ENCODE data around the gene CRHR1. TPM values are rescaled to one million over a fixed set of nuclear protein-coding genes. Genes with fewer than 3 reads are reported as not detected.

The CRHR1 gene
- total RNA-seq, 4 donors from 2014 or later, result not detected

GRCh38 chr17:45759761-45760160 is 24.4 kb upstream of the CRHR1 start:
- peaks cover 33% of the 10 kb centered on the region for H3K27me3 ChIP-seq
- 54 to 68% methylated on average over 2 to 3 of the region's 3 CpGs for WGBS, 2 donors (ENCODE audit: low coverage in 1 of 2)

GRCh38 chr17:45761957-45762565 is 22.1 kb upstream of the CRHR1 start:
- DNase-seq, result no peak
- WGBS, 2 donors (ENCODE audit: low coverage in 1 of 2), result 50 to 61% methylated on average over 3 to 4 of the region's 4 CpGs
- Histone ChIP-seq H3K27ac (no peak overlapping the region), H3K36me3 (no peaks in the 10 kb centered on the region), H3K27me3 (peaks cover 26% of the 10 kb centered on the region), H3K4me3 (no peak overlapping the region), H3K4me1 (no peaks in the 10 kb centered on the region), H3K9me3 (no peaks in the 10 kb centered on the region)
- intact Hi-C loops (cut with DNase I; ENCODE audit: low total_unique reads) (no loop called here), in situ Hi-C loops (cut with MboI; ENCODE audit: low pct_ligation_motif_present in 1 of 4, low pct_unique_long_range_greater_than_20kb in 1 of 4, low sequenced_read_pairs in 3 of 4) (no loop called here)
- TF ChIP-seq POLR2A (IDR thresholded peaks at IDR 0.05) (no peak), POLR2AphosphoS5 (IDR thresholded peaks at IDR 0.05) (no peak), EP300 (IDR thresholded peaks at IDR 0.05; ENCODE audit: low read depth) (no peak)
- TF ChIP-seq, protein P1, sequence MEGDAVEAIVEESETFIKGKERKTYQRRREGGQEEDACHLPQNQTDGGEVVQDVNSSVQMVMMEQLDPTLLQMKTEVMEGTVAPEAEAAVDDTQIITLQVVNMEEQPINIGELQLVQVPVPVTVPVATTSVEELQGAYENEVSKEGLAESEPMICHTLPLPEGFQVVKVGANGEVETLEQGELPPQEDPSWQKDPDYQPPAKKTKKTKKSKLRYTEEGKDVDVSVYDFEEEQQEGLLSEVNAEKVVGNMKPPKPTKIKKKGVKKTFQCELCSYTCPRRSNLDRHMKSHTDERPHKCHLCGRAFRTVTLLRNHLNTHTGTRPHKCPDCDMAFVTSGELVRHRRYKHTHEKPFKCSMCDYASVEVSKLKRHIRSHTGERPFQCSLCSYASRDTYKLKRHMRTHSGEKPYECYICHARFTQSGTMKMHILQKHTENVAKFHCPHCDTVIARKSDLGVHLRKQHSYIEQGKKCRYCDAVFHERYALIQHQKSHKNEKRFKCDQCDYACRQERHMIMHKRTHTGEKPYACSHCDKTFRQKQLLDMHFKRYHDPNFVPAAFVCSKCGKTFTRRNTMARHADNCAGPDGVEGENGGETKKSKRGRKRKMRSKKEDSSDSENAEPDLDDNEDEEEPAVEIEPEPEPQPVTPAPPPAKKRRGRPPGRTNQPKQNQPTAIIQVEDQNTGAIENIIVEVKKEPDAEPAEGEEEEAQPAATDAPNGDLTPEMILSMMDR (IDR thresholded peaks at IDR 0.05), result no peak

More at GRCh38 chr17:45759761-45760160, 24.4 kb upstream of the CRHR1 start:
- Histone ChIP-seq H3K4me1 (no peaks in the 10 kb centered on the region), H3K9me3 (no peaks in the 10 kb centered on the region), H3K4me3 (no peak overlapping the region), H3K36me3 (no peaks in the 10 kb centered on the region), H3K27ac (no peak overlapping the region)
- in situ Hi-C loops (cut with MboI; ENCODE audit: low pct_ligation_motif_present in 1 of 4, low pct_unique_long_range_greater_than_20kb in 1 of 4, low sequenced_read_pairs in 3 of 4) (no loop called here), intact Hi-C loops (cut with DNase I; ENCODE audit: low total_unique reads) (no loop called here)
- no peak for DNase-seq
- no peak for TF ChIP-seq POLR2AphosphoS5 (IDR thresholded peaks at IDR 0.05)
- TF ChIP-seq, protein P1 (IDR thresholded peaks at IDR 0.05), result no peak
- no peak for TF ChIP-seq EP300 (IDR thresholded peaks at IDR 0.05; ENCODE audit: low read depth)
- TF ChIP-seq POLR2A (IDR thresholded peaks at IDR 0.05), result no peak

DNA sequence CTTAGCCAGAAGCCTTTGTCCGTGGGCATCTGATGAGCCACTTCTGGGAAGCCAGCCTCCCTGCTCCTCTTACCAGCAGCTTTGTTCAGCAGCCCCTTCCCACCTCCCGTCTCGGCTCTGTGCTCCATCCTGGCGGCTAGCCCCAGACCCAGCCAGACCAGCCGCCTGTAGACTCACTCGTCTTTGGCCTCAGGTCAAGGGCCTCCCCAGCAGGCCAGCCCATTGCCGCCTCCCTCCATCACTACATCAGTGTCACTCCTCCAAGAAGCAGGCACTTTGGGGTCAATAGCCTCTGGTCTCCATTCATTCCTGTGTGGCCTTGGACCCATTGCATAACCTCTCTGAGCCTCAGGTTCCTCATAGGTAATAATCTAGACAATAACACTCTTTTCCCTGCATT is 20.9 kb upstream of the CRHR1 start:
- 44 to 84% methylated on average over 5 to 7 of the region's 7 CpGs for WGBS, 2 donors (ENCODE audit: low coverage in 1 of 2)
- intact Hi-C loops (cut with DNase I; ENCODE audit: low total_unique reads), result no loop called here

GRCh38 chr17:45764479-45764878 is 19.6 kb upstream of the CRHR1 start:
- TF ChIP-seq, protein P1 (IDR thresholded peaks at IDR 0.05), result no peak
- TF ChIP-seq POLR2AphosphoS5 (IDR thresholded peaks at IDR 0.05), result no peak
- TF ChIP-seq EP300 (IDR thresholded peaks at IDR 0.05; ENCODE audit: low read depth), result no peak
- TF ChIP-seq POLR2A (IDR thresholded peaks at IDR 0.05), result no peak
- Histone ChIP-seq H3K27me3 (peaks cover 46% of the 10 kb centered on the region), H3K4me1 (no peaks in the 10 kb centered on the region), H3K4me3 (no peak overlapping the region), H3K36me3 (no peaks in the 10 kb centered on the region), H3K9me3 (no peaks in the 10 kb centered on the region), H3K27ac (no peak overlapping the region)
- DNase-seq, result no peak
- in situ Hi-C loops (cut with MboI; ENCODE audit: low pct_ligation_motif_present in 1 of 4, low pct_unique_long_range_greater_than_20kb in 1 of 4, low sequenced_read_pairs in 3 of 4) (no loop called here), intact Hi-C loops (cut with DNase I; ENCODE audit: low total_unique reads) (no loop called here)

More for the DNA sequence above, 20.9 kb upstream of the CRHR1 start:
- Histone ChIP-seq H3K4me1 (no peaks in the 10 kb centered on the region), H3K9me3 (no peaks in the 10 kb centered on the region), H3K36me3 (no peaks in the 10 kb centered on the region), H3K27ac (no peak overlapping the region), H3K27me3 (peaks cover 38% of the 10 kb centered on the region), H3K4me3 (no peak overlapping the region)
- in situ Hi-C loops (cut with MboI; ENCODE audit: low pct_ligation_motif_present in 1 of 4, low pct_unique_long_range_greater_than_20kb in 1 of 4, low sequenced_read_pairs in 3 of 4), result no loop called here
- TF ChIP-seq POLR2A (IDR thresholded peaks at IDR 0.05) (no peak), EP300 (IDR thresholded peaks at IDR 0.05; ENCODE audit: low read depth) (no peak), POLR2AphosphoS5 (IDR thresholded peaks at IDR 0.05) (no peak)
- TF ChIP-seq, protein P1 (IDR thresholded peaks at IDR 0.05), result no peak
- DNase-seq, result no peak
